Rectal smooth muscle tissue (tissue), 1 donor: Measurements from ENCODE around the gene ARSI.

Experiments used
- H3K27ac ChIP-seq: one replicate; pipeline ENCODE4 v1.7.0; 2013; ENCODE audit warnings: low read depth, low read length, inconsistent platforms
- H3K27me3 ChIP-seq: one replicate; pipeline ENCODE4 v1.7.0; 2013; ENCODE audit warnings: low read length; ENCODE audit not compliant: control insufficient read depth, insufficient read depth
- H3K36me3 ChIP-seq: one replicate; pipeline ENCODE4 v1.7.0; 2013; ENCODE audit warnings: low read length; ENCODE audit not compliant: control insufficient read depth, insufficient read depth
- H3K4me1 ChIP-seq: one replicate; pipeline ENCODE4 v1.7.0; 2013; ENCODE audit warnings: low read length; ENCODE audit not compliant: control insufficient read depth, insufficient read depth
- H3K4me3 ChIP-seq: one replicate; pipeline ENCODE4 v1.7.0; 2013; ENCODE audit warnings: low read length
- H3K9ac ChIP-seq: one replicate; pipeline ENCODE4 v1.7.0; 2013; ENCODE audit warnings: low read length

The ARSI gene

DNA sequence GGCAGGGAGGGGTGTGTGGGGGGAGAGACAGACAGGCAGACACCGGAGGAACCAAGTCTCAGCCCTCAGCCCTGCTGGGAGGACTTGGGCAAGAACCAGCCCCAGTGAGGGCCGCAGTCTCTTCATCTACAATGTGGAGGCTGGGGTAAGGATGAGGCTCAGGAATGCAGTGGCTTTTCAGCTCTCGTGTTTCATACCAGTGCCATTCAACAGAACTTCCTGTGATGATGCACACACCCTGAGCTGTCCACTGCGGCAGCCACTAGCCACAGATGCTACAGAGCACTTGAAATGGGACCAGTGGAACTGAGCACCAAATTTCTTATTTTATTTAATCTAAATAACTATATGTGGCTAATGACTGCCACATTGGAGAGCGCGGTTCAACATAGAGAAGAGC lies 23.8 kb downstream of the ARSI start:
- no peaks in the 10 kb centered on the region for H3K4me1 ChIP-seq
- H3K36me3 ChIP-seq = no peaks in the 10 kb centered on the region
- no peaks in the 10 kb centered on the region for H3K27me3 ChIP-seq
- no peak overlapping the region for H3K27ac ChIP-seq
- no peak overlapping the region for H3K4me3 ChIP-seq
- no peak overlapping the region for H3K9ac ChIP-seq

GRCh38 chr5:150278046-150278730 lies 24.5 kb downstream of the ARSI start:
- no peaks in the 10 kb centered on the region for H3K36me3 ChIP-seq
- no peaks in the 10 kb centered on the region for H3K27me3 ChIP-seq
- no peak overlapping the region for H3K4me3 ChIP-seq
- H3K27ac ChIP-seq = no peak overlapping the region
- no peaks in the 10 kb centered on the region for H3K4me1 ChIP-seq
- H3K9ac ChIP-seq = no peak overlapping the region

DNA sequence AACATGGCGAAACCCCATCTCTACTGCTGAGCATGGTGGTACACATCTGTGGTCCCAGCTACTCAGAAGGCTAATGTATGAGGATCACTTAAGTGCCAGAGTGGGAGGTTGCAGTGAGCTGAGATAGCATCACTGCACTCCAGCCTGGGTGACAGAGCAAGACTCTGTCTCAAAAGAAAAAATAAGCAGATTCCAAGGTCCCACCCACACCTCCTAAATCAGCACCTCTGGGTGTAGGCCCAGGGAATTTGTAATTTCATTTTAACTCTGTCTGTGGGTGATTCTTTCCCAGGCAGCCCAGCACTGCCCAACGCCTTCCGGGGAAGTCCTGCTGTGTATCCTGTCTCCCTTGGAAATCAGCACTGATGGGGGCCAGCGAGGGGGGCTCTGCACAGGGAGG lies 25.7 kb downstream of the ARSI start:
- H3K4me3 ChIP-seq = no peak overlapping the region
- no peaks in the 10 kb centered on the region for H3K36me3 ChIP-seq
- H3K9ac ChIP-seq = no peak overlapping the region
- no peak overlapping the region for H3K27ac ChIP-seq
- H3K27me3 ChIP-seq = no peaks in the 10 kb centered on the region
- no peaks in the 10 kb centered on the region for H3K4me1 ChIP-seq

- no peak overlapping the region for H3K27ac ChIP-seq
- peaks cover 4% of the 10 kb centered on the region for H3K4me1 ChIP-seq
- no peaks in the 10 kb centered on the region for H3K27me3 ChIP-seq
- no peak overlapping the region for H3K9ac ChIP-seq
- no peaks in the 10 kb centered on the region for H3K36me3 ChIP-seq
- no peak overlapping the region for H3K4me3 ChIP-seq
Observed at GRCh38 chr5:150274811-150275210, 27.9 kb downstream of the ARSI start.

DNA sequence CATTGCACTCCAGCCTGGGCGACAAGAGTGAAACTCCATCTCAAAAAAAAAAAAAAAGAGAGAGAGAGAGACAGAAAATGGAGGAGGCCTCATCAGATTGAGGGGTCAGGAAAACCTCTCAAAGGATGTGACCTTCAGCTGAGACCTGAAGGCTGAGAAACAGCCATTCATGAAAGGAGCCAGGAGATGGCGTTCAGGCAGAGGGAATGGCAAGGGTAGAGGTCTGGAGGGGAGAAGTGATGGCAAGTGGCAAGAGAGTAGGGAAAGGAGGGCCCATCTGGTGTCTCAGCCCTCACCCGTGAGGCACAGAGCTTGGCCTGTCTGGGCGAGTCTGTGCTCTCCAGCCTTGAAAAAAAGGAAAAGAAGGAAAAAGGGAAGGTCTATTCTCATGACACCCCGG lies 30.2 kb downstream of the ARSI start:
- no peak overlapping the region for H3K4me3 ChIP-seq
- H3K27ac ChIP-seq = no peak overlapping the region
- H3K9ac ChIP-seq = no peak overlapping the region

DNA sequence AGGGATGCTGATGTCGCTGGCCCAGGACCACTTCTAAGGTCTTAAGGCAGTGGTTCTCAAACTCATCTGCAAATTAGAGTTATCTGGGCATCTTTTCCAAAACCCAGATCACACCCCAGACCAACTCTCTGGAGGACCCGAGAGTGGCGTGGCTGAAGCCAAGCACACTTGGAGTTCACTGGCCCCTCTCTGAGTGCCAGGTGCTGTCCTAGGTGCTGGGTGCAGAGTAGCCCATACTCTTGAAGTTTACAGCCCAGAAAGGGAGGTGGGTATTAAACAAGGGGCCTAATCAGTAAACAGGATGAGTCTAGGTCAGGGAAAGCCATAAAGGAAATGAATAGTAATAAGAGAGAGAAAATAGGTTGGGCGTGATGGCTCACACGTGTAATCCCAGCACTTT lies 30.8 kb downstream of the ARSI start:
- H3K4me3 ChIP-seq = no peak overlapping the region
- H3K27ac ChIP-seq = no peak overlapping the region
- peaks cover 4% of the 10 kb centered on the region for H3K4me1 ChIP-seq
- H3K9ac ChIP-seq = no peak overlapping the region
- H3K27me3 ChIP-seq = no peaks in the 10 kb centered on the region
- no peaks in the 10 kb centered on the region for H3K36me3 ChIP-seq

More for the DNA sequence above, 30.2 kb downstream of the ARSI start:
- Histone ChIP-seq H3K4me1 (peaks cover 4% of the 10 kb centered on the region), H3K36me3 (no peaks in the 10 kb centered on the region), H3K27me3 (no peaks in the 10 kb centered on the region)

DNA sequence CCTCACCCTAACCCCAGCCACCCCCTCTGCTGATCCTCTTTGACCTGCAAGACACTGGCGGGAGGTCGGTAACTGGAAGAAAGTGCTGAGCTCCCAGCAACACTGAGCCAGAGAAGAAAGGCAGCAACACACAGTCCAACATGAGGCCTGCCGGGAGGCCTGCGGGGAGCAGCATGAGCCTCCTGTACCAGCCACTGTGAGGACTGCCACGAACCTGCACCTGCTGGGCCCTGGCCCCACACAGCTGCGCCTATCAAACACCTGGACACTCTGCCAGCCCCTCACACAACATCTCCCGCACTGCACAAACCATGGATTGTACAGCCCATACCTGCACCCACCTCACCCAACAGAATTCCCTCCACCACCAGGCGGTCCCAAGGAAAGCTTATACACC lies 31.4 kb downstream of the ARSI start:
- H3K27me3 ChIP-seq = no peaks in the 10 kb centered on the region
- H3K4me3 ChIP-seq = no peak overlapping the region
- no peak overlapping the region for H3K9ac ChIP-seq
- no peak overlapping the region for H3K27ac ChIP-seq
- H3K36me3 ChIP-seq = no peaks in the 10 kb centered on the region
- peaks cover 4% of the 10 kb centered on the region for H3K4me1 ChIP-seq

DNA sequence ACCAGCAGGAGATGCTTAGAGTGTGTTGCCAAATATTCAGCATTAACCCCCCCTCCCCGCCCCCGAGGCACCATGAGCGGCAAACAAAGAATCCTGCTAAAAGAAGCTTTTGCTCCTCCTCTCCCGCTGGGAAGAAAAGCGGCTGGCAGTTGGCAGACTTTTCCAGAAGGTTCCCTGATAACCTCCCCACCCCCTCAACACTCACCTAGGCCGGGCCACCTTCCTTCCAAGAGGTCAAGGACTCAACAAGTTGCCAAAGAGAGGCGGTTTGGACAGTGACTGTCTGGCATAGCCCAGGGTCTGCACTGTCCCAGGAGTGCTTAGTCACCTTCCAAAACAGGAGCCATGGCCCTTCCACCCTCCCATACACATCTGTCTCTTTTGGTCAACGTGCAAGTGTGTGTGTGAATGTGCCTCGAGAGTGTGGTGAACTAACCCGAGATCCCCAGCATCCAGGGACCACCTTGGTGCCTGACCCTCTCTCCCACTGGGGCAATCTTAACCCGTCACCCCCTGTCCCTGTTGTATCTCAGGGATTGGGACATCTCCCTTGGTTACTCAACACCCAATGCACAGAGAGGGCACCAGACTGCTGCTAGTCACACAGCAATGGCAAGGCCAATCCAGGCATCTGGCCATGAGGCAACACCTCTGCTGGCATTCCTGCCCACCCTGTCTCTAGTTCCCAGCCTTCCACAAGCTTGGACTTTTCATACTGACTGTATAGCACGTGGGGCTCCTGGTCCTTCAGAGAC lies 32.0 kb downstream of the ARSI start:
- Histone ChIP-seq H3K27me3 (no peaks in the 10 kb centered on the region), H3K27ac (no peak overlapping the region), H3K9ac (no peak overlapping the region), H3K4me1 (peaks cover 4% of the 10 kb centered on the region), H3K36me3 (no peaks in the 10 kb centered on the region), H3K4me3 (no peak overlapping the region)

DNA sequence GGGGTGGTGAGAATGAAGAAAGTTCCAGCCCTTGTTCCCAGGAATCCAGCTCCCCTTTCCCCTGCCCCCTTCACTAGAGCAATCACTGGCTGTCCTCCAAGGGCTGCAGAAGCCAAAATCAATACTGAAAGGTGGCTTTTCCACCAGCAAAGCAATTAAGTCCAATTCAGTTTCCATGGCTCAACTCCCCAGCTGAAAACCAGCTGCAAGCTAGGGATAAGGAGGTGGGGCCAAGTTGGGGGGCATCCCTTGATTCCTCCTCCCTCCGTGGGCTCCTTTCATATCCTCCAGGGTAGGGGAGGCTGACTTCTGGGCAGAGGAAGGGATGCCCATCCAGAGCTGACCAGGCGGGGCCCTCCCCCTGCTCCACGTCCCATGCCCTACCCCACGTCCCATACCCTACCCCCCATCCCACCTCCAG lies 35.8 kb downstream of the ARSI start:
- no peak overlapping the region for H3K27ac ChIP-seq
- H3K36me3 ChIP-seq = no peaks in the 10 kb centered on the region
- H3K27me3 ChIP-seq = no peaks in the 10 kb centered on the region
- H3K4me3 ChIP-seq = no peak overlapping the region
- H3K4me1 ChIP-seq = peaks cover 13% of the 10 kb centered on the region
- no peak overlapping the region for H3K9ac ChIP-seq

GRCh38 chr5:150265870-150266383 lies 36.8 kb downstream of the ARSI start:
- no peaks in the 10 kb centered on the region for H3K36me3 ChIP-seq
- H3K27ac ChIP-seq = no peak overlapping the region
- H3K9ac ChIP-seq = no peak overlapping the region
- no peak overlapping the region for H3K4me3 ChIP-seq
- H3K27me3 ChIP-seq = no peaks in the 10 kb centered on the region
- H3K4me1 ChIP-seq = peaks cover 13% of the 10 kb centered on the region

GRCh38 chr5:150264667-150265603 lies 37.8 kb downstream of the ARSI start:
- H3K27ac ChIP-seq = no peak overlapping the region
- H3K36me3 ChIP-seq = no peaks in the 10 kb centered on the region
- H3K27me3 ChIP-seq = no peaks in the 10 kb centered on the region
- no peak overlapping the region for H3K4me3 ChIP-seq
- H3K4me1 ChIP-seq = peaks cover 9% of the 10 kb centered on the region
- no peak overlapping the region for H3K9ac ChIP-seq
